COLO668 (cell line): ENCODE results near the gene GLI2.

ENCODE experiments used
- DNase-seq: peaks from one replicate; lab custom pipeline; 2025; ENCODE audit not compliant: unreplicated experiment; lab: John Stamatoyannopoulos, UW

Gene GLI2

DNA sequence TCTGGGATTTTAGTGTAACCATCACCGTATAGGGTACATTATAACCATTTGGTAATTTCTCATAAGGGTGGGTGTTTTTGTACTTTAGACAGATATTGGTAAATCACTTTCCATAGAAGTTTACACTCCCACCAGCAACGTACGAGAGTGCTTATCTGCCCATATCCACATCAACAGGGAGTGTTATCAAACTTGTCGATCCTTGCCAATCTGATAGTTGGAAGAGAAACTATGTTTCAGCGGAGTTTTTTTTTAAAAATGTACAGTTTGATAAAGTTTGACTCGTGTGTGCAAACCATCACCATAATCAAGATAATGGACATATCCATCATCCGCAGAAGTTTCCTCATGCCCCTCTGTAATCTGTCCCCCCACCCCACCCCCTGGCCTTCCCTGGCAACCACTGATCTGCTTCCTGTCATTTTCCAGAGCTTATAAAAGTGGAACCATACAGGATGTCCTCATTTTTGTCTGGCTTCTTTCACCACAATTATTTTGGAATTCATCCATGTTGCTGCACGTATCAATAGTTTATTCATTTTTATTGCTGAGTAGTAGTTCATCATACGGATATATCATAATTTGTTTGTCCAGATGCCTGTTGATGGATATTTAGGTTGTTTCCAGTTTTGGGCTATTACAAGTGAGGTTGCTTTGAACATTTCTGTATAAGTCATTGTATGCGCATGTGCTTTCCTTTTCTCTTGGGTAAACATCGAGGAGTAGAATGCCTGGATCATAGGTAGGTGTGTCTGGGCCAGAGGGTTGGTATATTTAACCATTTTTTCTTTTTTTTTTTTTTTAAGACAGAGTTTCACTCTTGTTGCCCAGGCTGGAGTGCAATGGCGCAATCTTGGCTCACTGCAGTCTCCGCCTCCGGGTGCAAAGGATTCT lies 18.6 kb downstream of the GLI2 start:
- DNase-seq, result no peak

GRCh38 chr2:120758181-120759144 lies 22.8 kb downstream of the GLI2 start:
- no peak for DNase-seq

DNA sequence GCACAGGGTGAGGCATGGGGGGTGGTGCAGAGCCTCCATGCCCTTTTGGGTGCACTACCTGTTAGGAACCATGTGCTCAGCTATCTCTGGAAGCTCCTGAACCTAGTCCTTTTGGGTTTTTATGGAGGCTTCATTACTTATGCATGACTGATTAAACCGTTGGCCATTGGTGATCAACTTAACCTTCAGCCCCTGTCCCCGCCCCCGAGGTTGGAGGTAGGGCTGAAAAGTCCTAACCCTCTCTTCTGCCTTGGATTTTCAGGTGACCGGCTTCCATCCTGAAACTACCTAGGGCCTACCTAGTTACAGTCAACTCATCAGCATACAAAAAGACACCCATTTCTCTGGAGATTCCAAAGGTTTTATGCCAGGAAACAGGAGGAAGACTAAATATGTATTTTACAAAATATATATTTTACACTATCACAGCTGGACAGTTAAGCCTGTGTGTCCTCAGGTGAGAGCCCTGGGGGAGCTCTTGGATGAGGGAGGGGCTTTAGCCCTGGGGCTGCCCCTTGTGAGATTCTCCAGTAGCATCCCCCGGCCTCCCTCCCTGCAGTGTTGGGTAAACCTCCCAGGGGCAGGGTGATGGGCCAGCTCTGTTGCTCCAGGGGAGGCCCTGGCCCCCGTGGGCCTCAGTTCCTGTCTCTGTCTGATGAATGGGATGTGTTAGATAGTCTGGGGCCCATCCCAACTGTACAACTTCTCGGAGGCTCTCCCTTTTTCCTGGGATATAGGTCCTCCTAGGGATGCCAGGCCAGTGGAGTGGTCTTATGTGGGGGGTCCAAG lies 24.1 kb downstream of the GLI2 start:
- no peak for DNase-seq

DNA sequence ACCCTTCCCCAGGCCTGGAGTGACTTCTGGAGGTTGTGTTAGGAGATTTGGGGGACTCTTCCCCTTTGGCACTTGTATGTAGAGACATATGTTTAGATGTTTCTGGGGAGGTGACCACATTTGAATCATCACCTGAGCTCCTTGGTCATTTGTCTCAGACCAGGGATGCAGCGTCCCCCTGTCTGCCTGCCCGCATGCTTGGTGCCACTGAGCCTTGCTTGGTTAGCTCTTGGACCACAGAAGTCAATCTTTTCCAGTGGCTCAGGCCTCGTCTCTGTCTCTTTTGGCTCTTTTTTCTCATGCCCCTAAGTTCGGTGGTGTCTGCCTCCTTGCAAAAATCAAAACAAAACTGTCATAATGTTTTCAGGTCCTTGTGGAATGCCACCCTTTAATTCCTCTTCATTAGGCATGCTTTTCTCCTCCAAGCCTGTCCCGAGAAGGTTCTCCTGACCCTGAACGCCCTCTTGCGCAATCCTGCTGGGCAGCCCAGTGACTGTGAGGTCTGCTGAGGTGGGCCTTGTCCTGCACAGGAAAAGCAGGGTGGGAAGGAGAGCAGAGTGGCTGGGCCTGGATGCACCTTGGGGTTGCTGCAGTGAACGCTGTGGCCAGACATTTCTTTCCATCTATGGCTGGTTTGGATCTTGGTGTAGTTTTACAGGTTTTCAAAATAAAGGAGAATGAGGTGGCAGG lies 24.9 kb downstream of the GLI2 start:
- DNase-seq, result no peak

GRCh38 chr2:120761164-120761861 lies 25.6 kb downstream of the GLI2 start:
- DNase-seq, result no peak

DNA sequence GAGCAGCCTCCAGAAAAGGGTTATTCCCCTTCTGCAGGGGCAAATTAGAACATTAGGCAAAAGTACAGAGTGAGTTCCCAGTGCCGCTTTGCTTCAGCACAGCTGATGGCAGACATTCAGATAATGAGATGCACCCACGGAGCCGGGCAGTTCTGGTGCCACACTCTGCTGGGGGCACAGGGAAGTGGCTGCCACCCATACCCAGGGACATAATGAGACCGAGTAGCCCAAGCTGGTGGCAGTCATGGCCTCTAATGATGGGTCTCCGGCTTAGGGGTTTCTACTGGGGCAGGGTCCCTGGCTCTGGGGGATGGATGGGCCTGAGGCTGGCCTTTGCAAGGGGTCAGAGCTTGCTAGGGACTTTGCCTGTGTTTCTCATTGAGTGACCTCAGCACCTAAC lies 26.2 kb downstream of the GLI2 start:
- DNase-seq, result no peak

DNA sequence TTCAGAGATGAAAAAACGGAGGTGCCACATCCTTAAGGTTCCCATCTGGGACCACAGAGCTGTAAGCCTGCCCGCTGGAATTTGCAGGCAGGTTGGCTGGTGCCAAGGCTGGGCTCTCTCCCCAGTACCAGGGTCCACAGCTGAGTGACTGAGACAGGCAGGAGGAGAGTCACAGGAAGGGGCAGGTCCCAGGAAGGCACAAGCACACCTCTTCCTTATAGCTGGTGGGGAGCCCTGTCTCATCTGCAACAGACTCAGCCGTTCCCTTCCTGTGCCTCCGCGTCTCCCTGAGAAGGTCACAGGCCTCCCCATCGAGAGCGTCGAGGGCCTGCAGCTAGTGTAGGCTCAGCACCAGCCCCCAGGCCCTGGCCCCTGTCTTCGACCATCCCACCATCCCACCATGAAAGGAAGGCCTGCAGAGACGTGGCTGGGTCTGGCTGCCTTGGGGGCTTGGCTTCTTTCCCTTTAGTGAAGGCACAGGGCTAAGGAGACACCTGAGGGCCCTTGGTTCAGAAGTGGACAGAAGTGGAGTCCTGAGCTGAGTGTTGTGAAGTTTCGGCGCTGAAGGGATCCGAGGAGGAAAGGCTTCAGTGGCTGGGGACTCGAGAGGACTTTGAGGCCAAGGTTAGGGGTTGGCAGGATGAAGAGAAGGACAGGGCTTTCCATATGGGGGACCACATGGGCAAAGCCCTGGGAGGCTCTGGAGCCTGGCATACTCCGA lies 26.8 kb downstream of the GLI2 start:
- DNase-seq, result no peak

DNA sequence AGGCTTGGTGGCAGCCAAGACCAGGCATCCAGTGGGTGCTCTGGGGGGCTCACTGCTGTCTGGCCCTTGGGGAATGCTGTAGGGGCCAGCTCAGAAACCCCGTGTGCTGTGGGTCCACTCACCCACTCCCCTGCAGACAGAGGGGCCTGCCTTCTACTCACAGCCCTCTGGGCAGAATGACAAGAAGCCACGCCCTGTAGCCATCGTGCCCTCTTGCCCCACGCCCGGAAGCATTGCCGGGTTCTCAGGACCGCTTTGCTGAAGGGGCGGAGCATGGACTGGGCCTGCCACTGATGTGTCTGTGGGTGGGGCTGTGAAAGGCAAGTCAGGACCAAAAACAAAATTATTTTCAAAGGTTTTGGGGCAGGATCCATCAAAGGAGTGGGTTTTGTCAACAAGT lies 27.8 kb downstream of the GLI2 start:
- no peak for DNase-seq

- DNase-seq, result no peak
These were observed 28.3 kb downstream of the GLI2 start for GRCh38 chr2:120763931-120764330.

- no peak for DNase-seq
These were observed 28.8 kb downstream of the GLI2 start for GRCh38 chr2:120764492-120764891.

DNA sequence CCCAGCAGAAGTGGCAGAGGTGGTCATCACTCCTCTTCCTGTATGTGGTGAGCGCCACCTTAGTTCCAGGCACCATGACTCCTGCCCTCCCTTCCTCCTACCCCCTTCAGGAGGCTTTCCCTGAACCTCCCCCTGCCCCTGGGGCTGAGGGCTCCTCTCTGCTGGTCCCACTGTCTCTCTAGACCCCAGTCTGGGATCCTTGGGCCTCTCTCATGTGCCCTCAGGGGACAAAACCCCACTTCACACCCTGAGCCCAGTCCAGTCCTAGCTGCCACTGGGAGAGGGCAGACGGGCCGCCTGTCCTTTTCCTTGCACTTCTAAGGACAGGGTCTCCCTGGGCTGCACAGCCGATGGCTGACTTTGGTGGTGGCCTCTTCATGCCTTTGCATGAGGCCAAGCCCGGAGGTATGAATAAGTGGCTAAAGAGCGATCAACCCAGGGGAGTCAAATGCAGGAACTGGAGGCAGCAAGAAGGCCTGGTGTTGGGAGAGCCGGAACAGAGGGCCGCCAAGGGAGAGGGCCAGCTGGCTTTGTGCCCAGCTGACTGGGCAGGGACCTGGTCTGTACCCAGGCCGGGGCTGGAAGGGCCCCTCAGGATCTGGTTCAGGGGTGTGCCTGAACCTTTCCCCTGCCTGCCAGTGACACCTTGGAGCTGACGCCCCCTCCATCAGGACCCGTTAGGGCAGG lies 29.5 kb downstream of the GLI2 start:
- no peak for DNase-seq

- no peak for DNase-seq
These were observed 30.2 kb downstream of the GLI2 start for GRCh38 chr2:120765678-120766469.

- DNase-seq, result no peak
These were observed 31.0 kb downstream of the GLI2 start for GRCh38 chr2:120766470-120767351.

DNA sequence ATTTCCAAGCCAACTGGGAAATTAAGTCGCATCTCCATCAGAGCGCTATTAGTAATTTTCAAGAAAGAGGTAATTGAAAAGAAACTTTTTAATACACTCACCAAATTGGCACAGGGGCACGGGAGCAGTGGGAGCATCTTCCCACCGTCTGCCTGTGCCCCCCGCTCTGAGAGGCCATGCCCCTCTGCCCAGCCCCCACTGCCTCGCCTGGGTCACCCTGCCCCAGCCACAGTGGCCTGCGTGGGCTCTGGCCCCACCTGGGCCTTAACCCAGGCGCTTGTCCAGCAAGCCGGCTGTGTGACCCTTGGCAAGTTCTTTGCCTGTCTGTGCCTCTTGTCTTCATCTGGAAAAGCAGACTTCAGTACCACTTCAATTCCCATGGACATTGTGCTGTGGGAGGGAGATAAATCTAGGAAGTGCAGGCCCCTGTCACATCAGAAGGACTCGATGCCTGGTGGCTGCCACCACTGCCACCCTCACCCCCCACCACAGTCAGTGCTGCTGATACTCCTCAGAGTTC lies 31.9 kb downstream of the GLI2 start:
- DNase-seq, result no peak

- no peak for DNase-seq
These were observed 32.7 kb downstream of the GLI2 start for GRCh38 chr2:120768112-120769048.
